A549 (cell line): ENCODE data around the gene RASA3.

Source experiments
- CHD4 ChIP-seq: fragments of 200-600 bp; sonication (generic); IDR thresholded peaks from 2 replicates; pipeline ENCODE4 v1.6.1; 2016; ENCODE audit warnings: antibody characterized with exemption, mild to moderate bottlenecking, borderline replicate concordance
- CTCF ChIP-seq: fragments of >200 bp; sonication (Bioruptor Twin); formaldehyde crosslinking; IDR thresholded peaks from 3 replicates; pipeline ENCODE4 v1.5.1; 2016
- KDM5A ChIP-seq: fragments of 200-600 bp; sonication (generic); IDR thresholded peaks from 2 replicates; pipeline ENCODE4 v1.6.1; 2016; ENCODE audit warnings: antibody characterized with exemption, mild to moderate bottlenecking
- MAFK ChIP-seq: fragments of 450-650 bp; IDR thresholded peaks from 2 replicates; pipeline ENCODE4 v1.6.1; 2014; ENCODE audit not compliant: partially characterized antibody
- NR3C1 ChIP-seq: fragments of >200 bp; sonication (Bioruptor Twin); formaldehyde crosslinking; IDR thresholded peaks from 3 replicates; pipeline ENCODE4 v1.6.1; 2017
- POLR2A ChIP-seq: IDR thresholded peaks from 2 replicates; pipeline ENCODE4 v1.6.1; 2012; ENCODE audit warnings: mild to moderate bottlenecking, low read length
- RAD21 ChIP-seq, 2 experiments: fragments of >200 bp in 1 of 2; sonication (Bioruptor Twin) in 1 of 2; formaldehyde crosslinking in 1 of 2; IDR thresholded peaks in 1 of 2; conservative IDR thresholded peaks in 1 of 2; 2 replicates in 1 of 2; 3 replicates in 1 of 2; pipeline ENCODE4 v1.6.1; 2012 to 2018; ENCODE audit warnings: inconsistent platforms in 1 of 2
- SMC3 ChIP-seq: fragments of >200 bp; sonication (Bioruptor Twin); formaldehyde crosslinking; IDR thresholded peaks from 3 replicates; pipeline ENCODE4 v1.6.1; 2018; ENCODE audit warnings: inconsistent platforms
- SREBF2 ChIP-seq: fragments of 450-650 bp; IDR thresholded peaks from 2 replicates; pipeline ENCODE4 v1.6.1; 2014; ENCODE audit warnings: mild to moderate bottlenecking, moderate library complexity
- ZC3H11A ChIP-seq: fragments of 450-650 bp; IDR thresholded peaks from 2 replicates; pipeline ENCODE4 v1.6.1; 2014; ENCODE audit warnings: antibody characterized with exemption, mild to moderate bottlenecking
- TF ChIP-seq, protein P1 (sequence below): IDR thresholded peaks from 2 replicates; pipeline ENCODE4 v1.6.1; 2012

DNA sequence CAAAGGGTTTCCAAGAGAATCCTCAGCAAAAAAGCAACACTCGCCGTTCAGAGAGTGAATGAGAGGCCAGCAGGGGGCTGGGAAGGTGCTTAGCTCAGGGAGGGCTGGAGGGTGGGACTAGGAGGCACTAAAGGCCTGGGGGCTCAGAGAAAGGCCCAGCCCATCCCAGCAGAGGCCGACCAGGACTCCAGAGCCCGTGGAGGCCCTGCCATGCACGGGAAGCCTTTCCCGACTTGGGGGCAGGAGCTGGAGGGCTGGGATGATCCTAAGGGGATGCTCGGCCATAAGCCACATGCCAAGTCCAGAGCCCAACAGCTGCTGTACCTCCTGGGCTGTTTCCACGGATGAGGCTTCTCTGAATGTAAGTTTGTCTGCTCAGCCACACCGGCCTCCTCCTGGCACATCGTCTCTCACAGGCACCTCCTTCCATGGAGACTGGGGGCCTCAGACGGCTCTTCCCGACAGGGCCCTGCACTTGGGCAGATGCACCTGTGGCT lies 19.5 kb downstream of the RASA3 start:
- TF ChIP-seq CTCF = no peak
- TF ChIP-seq POLR2A = no peak
- TF ChIP-seq SREBF2 = no peak
- TF ChIP-seq CHD4 = no peak
- TF ChIP-seq RAD21 (conservative IDR thresholded peaks at IDR 0.05 in 1 of 2, IDR thresholded peaks at IDR 0.05 in 1 of 2) = no peak
- TF ChIP-seq NR3C1 = no peak
- TF ChIP-seq SMC3 = no peak
- no peak for TF ChIP-seq ZC3H11A
- TF ChIP-seq MAFK = no peak
- TF ChIP-seq KDM5A = no peak
- TF ChIP-seq, protein P1, sequence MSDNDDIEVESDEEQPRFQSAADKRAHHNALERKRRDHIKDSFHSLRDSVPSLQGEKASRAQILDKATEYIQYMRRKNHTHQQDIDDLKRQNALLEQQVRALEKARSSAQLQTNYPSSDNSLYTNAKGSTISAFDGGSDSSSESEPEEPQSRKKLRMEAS = no peak
